GM21576 (cell line): ENCODE data around the gene PCCA.

ENCODE experiments used
- ATAC-seq: cut with Tn5 transposase; IDR thresholded peaks from one replicate; pipeline ENCODE4 v1.9.1; 2021; ENCODE audit warnings: mild to moderate bottlenecking, moderate library complexity; ENCODE audit not compliant: unreplicated experiment

Gene PCCA

GRCh38 chr13:100536643-100537180 is 447.8 kb downstream of the PCCA start:
- no peak for ATAC-seq

- ATAC-seq: no peak
Measured at GRCh38 chr13:100537486-100537885, 448.6 kb downstream of the PCCA start.

GRCh38 chr13:100537951-100538462 is 449.1 kb downstream of the PCCA start:
- ATAC-seq: no peak

- ATAC-seq: no peak
Measured at GRCh38 chr13:100540621-100541020, 451.7 kb downstream of the PCCA start.

- ATAC-seq: no peak
Measured at GRCh38 chr13:100541897-100542825, 453.3 kb downstream of the PCCA start.

GRCh38 chr13:100542826-100543156 is 453.9 kb downstream of the PCCA start:
- peak; percentile 88 for ATAC-seq

- no peak for ATAC-seq
Measured at GRCh38 chr13:100543872-100544602, 455.1 kb downstream of the PCCA start.

GRCh38 chr13:100544866-100545683 is 456.2 kb downstream of the PCCA start:
- ATAC-seq: no peak

GRCh38 chr13:100545684-100546061 is 456.8 kb downstream of the PCCA start:
- ATAC-seq: no peak

- ATAC-seq: no peak
Measured at GRCh38 chr13:100546713-100547405, 458.0 kb downstream of the PCCA start.

- ATAC-seq: no peak
Measured at GRCh38 chr13:100547791-100548201, 458.9 kb downstream of the PCCA start.

- ATAC-seq: no peak
Measured at GRCh38 chr13:100549316-100549715, 460.4 kb downstream of the PCCA start.

GRCh38 chr13:100552755-100553154 is 463.9 kb downstream of the PCCA start:
- ATAC-seq: no peak

GRCh38 chr13:100559886-100560285 is 471.0 kb downstream of the PCCA start:
- no peak for ATAC-seq

- no peak for ATAC-seq
Measured at GRCh38 chr13:100560498-100561157, 471.7 kb downstream of the PCCA start.

- ATAC-seq: no peak
Measured at GRCh38 chr13:100561158-100561499, 472.2 kb downstream of the PCCA start.

GRCh38 chr13:100561599-100562204 is 472.8 kb downstream of the PCCA start:
- ATAC-seq: no peak

GRCh38 chr13:100563779-100564178 is 474.9 kb downstream of the PCCA start:
- no peak for ATAC-seq

GRCh38 chr13:100564444-100565223 is 475.7 kb downstream of the PCCA start:
- no peak for ATAC-seq
